NCI-H345 treated with DMSO at 0.1 percent for 48 hours (cell line): ENCODE results near the gene PAQR9.

ENCODE experiments used
- DNase-seq: peaks from one replicate; lab custom pipeline; 2025; ENCODE audit not compliant: unreplicated experiment; lab: John Stamatoyannopoulos, UW

Gene PAQR9

GRCh38 chr3:142925140-142925539 is 38.3 kb downstream of the PAQR9 start:
- no peak for DNase-seq

GRCh38 chr3:142923694-142924093 is 39.8 kb downstream of the PAQR9 start:
- no peak for DNase-seq

GRCh38 chr3:142916605-142917004 is 46.9 kb downstream of the PAQR9 start:
- DNase-seq, result no peak

GRCh38 chr3:142915636-142916035 is 47.8 kb downstream of the PAQR9 start:
- DNase-seq, result no peak

- DNase-seq, result no peak
These were observed 49.1 kb downstream of the PAQR9 start for GRCh38 chr3:142914286-142914811.

GRCh38 chr3:142913432-142913831 is 50.0 kb downstream of the PAQR9 start:
- no peak for DNase-seq

GRCh38 chr3:142912402-142913172 is 50.9 kb downstream of the PAQR9 start:
- no peak for DNase-seq
